GM10847 (cell line): ENCODE results near the gene PLA2G2C.

ENCODE experiments used
- POLR2A ChIP-seq: IDR thresholded peaks from 2 replicates; pipeline ENCODE4 v1.6.1; 2011; ENCODE audit not compliant: insufficient read length; ENCODE audit errors: extremely low read depth

Gene PLA2G2C

GRCh38 chr1:20139776-20140612, 46.3 kb downstream of the PLA2G2C start:
- no peak for TF ChIP-seq POLR2A

- no peak for TF ChIP-seq POLR2A
Observed at GRCh38 chr1:20138961-20139550, 47.3 kb downstream of the PLA2G2C start, which contains the start of gene PLA2G2F. TSS of gene PLA2G2F (plus strand) at chr1:20139323. CDS start at chr1:20139428, 105 bp downstream.

- no peak for TF ChIP-seq POLR2A
Observed at GRCh38 chr1:20138346-20138745, 48.0 kb downstream of the PLA2G2C start.

GRCh38 chr1:20137604-20138003, 48.7 kb downstream of the PLA2G2C start:
- no peak for TF ChIP-seq POLR2A

GRCh38 chr1:20137055-20137454, 49.3 kb downstream of the PLA2G2C start:
- no peak for TF ChIP-seq POLR2A

GRCh38 chr1:20136249-20136648, 50.1 kb downstream of the PLA2G2C start:
- no peak for TF ChIP-seq POLR2A

- TF ChIP-seq POLR2A: no peak
Observed at GRCh38 chr1:20134995-20135394, 51.3 kb downstream of the PLA2G2C start.

- no peak for TF ChIP-seq POLR2A
Observed at GRCh38 chr1:20126806-20127440, 59.4 kb downstream of the PLA2G2C start.

- TF ChIP-seq POLR2A: no peak
Observed at GRCh38 chr1:20126041-20126805, 60.1 kb downstream of the PLA2G2C start.

- TF ChIP-seq POLR2A: no peak
Observed at GRCh38 chr1:20125100-20125499, 61.2 kb downstream of the PLA2G2C start.

GRCh38 chr1:20124456-20125057, 61.8 kb downstream of the PLA2G2C start:
- TF ChIP-seq POLR2A: no peak

GRCh38 chr1:20123722-20124455, 62.4 kb downstream of the PLA2G2C start:
- TF ChIP-seq POLR2A: no peak

- no peak for TF ChIP-seq POLR2A
Observed at GRCh38 chr1:20120796-20121195, 65.5 kb downstream of the PLA2G2C start.

GRCh38 chr1:20119347-20119746, 67.0 kb downstream of the PLA2G2C start, which contains the start of gene PLA2G2D:
TSS of gene PLA2G2D (minus strand) at chr1:20119536. CDS start at chr1:20119498, 38 bp downstream.
- no peak for TF ChIP-seq POLR2A
